HepG2 (cell line): Measurements from ENCODE around the gene ZNF322. TPM values are rescaled to one million over a fixed set of nuclear protein-coding genes. Genes with fewer than 3 reads are reported as not detected.
A peak's percentile ranks its signal among the peaks of the same experiment; 100 is the strongest.

Experiments used
- CHCHD3 ChIP-seq: sonication (generic); formaldehyde crosslinking; IDR thresholded peaks from 2 replicates; pipeline ENCODE4 v1.8.0; 2022; ENCODE audit warnings: mild to moderate bottlenecking, missing genetic modification reagents, moderate library complexity
- MLLT10 ChIP-seq: sonication (generic); formaldehyde crosslinking; IDR thresholded peaks from 2 replicates; pipeline ENCODE4 v1.4.0; 2020; ENCODE audit warnings: missing genetic modification reagents
- NFKBIZ ChIP-seq: IDR thresholded peaks from 2 replicates; pipeline ENCODE4 v1.6.1; 2018; ENCODE audit warnings: missing genetic modification reagents, missing compliant biosample characterization
- NFRKB ChIP-seq: fragments of 450-650 bp; IDR thresholded peaks from 2 replicates; pipeline ENCODE4 v1.6.1; 2017
- TCF7L2 ChIP-seq: IDR thresholded peaks from 2 replicates; pipeline ENCODE4 v1.6.1; 2011; ENCODE audit warnings: mild to moderate bottlenecking, low read depth, low read length, moderate library complexity
- ZNF253 ChIP-seq: sonication (generic); formaldehyde crosslinking; IDR thresholded peaks from 2 replicates; pipeline ENCODE4 v1.8.0; 2022; ENCODE audit warnings: mild to moderate bottlenecking, missing genetic modification reagents, borderline replicate concordance
- ZNF468 ChIP-seq: sonication (generic); formaldehyde crosslinking; IDR thresholded peaks from 2 replicates; pipeline ENCODE4 v1.8.0; 2022; ENCODE audit warnings: mild to moderate bottlenecking, moderate library complexity, missing genetic modification reagents
- polyA plus RNA-seq, 8 experiments: library from polyadenylated mRNA; depleted of rRNA in 3 of 8; stranded (reverse) in 7 of 8; unstranded in 1 of 8; fragments of >200 nt; fragmentation: Illumina TruSeq in 4 of 8; extraction: Trizol in 4 of 8; gene quantifications; 2 replicates each; pipeline versions ENCODE4 v1.2.1 to v1.2.3, GENCODE V29; 2011 to 2016; ENCODE audit warnings: low read depth in 4 of 8, missing spikeins in 1 of 8, mixed read lengths in 1 of 8; ENCODE audit not compliant: insufficient read depth in 1 of 8
- total RNA-seq, 5 experiments: library from RNA; depleted of rRNA; stranded (reverse); fragments of >200 nt; fragmentation: Illumina TruSeq; extraction: Trizol; gene quantifications; 2 replicates each; pipeline ENCODE4 v1.2.3, GENCODE V29; 2016; ENCODE audit warnings: low read depth in 1 of 5
- TF ChIP-seq, protein P1 (sequence below): sonication (generic); formaldehyde crosslinking; IDR thresholded peaks from 2 replicates; pipeline ENCODE4 v1.4.0; 2020; ENCODE audit warnings: mild to moderate bottlenecking, missing genetic modification reagents
- TF ChIP-seq, protein P2 (sequence below): sonication (generic); formaldehyde crosslinking; IDR thresholded peaks from 2 replicates; pipeline ENCODE4 v1.4.0; 2020; ENCODE audit warnings: missing genetic modification reagents, borderline replicate concordance
- TF ChIP-seq, protein P3 (sequence below): sonication (generic); formaldehyde crosslinking; IDR thresholded peaks from 2 replicates; pipeline ENCODE4 v1.4.0; 2020; ENCODE audit warnings: missing genetic modification reagents, borderline replicate concordance
- TF ChIP-seq, protein P4 (sequence below): sonication (generic); formaldehyde crosslinking; IDR thresholded peaks from 2 replicates; pipeline ENCODE4 v1.4.0; 2020; ENCODE audit warnings: mild to moderate bottlenecking, missing genetic modification reagents, borderline replicate concordance

Gene ZNF322
- total and polyA plus RNA-seq, 2 of the 13 experiments (the other 11 are each of a cell fraction or from before 2014, with no cell fraction given) = 8.3 to 22.8 TPM

DNA sequence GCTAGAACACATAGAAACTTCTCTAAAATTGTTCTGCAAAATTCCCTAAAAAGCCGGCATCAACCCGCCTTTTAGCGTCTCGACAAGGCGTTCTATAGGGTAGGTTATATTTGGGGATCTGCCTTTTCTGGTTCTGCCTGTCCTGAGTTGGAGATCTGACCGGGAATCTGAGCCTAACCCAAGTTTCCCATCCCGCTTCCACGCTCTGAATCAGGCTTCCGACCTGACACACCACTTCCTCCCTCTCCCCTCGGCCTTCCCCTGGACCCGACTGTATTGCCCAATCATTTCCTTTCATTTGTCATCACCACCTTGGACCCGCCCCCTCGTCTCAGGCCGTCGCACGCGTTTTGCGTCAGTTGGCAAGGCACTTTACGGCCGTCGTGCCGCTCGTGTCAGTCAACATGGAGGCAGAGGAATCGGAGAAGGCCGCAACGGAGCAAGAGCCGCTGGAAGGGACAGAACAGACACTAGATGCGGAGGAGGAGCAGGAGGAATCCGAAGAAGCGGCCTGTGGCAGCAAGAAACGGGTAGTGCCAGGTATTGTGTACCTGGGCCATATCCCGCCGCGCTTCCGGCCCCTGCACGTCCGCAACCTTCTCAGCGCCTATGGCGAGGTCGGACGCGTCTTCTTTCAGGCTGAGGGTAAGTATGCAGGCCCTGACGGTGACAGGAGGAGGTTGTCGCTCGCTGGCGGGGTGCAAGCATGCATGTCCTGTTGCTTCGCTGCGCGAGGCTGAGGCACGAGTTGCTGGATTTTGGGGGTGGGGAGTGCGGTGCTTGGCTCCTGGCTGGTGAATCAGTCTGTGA lies 62.8 kb downstream of the ZNF322 start, which contains the start of gene ABT1 (continued):
- TF ChIP-seq, protein P1, sequence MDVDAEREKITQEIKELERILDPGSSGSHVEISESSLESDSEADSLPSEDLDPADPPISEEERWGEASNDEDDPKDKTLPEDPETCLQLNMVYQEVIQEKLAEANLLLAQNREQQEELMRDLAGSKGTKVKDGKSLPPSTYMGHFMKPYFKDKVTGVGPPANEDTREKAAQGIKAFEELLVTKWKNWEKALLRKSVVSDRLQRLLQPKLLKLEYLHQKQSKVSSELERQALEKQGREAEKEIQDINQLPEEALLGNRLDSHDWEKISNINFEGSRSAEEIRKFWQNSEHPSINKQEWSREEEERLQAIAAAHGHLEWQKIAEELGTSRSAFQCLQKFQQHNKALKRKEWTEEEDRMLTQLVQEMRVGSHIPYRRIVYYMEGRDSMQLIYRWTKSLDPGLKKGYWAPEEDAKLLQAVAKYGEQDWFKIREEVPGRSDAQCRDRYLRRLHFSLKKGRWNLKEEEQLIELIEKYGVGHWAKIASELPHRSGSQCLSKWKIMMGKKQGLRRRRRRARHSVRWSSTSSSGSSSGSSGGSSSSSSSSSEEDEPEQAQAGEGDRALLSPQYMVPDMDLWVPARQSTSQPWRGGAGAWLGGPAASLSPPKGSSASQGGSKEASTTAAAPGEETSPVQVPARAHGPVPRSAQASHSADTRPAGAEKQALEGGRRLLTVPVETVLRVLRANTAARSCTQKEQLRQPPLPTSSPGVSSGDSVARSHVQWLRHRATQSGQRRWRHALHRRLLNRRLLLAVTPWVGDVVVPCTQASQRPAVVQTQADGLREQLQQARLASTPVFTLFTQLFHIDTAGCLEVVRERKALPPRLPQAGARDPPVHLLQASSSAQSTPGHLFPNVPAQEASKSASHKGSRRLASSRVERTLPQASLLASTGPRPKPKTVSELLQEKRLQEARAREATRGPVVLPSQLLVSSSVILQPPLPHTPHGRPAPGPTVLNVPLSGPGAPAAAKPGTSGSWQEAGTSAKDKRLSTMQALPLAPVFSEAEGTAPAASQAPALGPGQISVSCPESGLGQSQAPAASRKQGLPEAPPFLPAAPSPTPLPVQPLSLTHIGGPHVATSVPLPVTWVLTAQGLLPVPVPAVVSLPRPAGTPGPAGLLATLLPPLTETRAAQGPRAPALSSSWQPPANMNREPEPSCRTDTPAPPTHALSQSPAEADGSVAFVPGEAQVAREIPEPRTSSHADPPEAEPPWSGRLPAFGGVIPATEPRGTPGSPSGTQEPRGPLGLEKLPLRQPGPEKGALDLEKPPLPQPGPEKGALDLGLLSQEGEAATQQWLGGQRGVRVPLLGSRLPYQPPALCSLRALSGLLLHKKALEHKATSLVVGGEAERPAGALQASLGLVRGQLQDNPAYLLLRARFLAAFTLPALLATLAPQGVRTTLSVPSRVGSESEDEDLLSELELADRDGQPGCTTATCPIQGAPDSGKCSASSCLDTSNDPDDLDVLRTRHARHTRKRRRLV = peak; percentile 76; the same call in 1 of the 2 replicates
- TF ChIP-seq, protein P2, sequence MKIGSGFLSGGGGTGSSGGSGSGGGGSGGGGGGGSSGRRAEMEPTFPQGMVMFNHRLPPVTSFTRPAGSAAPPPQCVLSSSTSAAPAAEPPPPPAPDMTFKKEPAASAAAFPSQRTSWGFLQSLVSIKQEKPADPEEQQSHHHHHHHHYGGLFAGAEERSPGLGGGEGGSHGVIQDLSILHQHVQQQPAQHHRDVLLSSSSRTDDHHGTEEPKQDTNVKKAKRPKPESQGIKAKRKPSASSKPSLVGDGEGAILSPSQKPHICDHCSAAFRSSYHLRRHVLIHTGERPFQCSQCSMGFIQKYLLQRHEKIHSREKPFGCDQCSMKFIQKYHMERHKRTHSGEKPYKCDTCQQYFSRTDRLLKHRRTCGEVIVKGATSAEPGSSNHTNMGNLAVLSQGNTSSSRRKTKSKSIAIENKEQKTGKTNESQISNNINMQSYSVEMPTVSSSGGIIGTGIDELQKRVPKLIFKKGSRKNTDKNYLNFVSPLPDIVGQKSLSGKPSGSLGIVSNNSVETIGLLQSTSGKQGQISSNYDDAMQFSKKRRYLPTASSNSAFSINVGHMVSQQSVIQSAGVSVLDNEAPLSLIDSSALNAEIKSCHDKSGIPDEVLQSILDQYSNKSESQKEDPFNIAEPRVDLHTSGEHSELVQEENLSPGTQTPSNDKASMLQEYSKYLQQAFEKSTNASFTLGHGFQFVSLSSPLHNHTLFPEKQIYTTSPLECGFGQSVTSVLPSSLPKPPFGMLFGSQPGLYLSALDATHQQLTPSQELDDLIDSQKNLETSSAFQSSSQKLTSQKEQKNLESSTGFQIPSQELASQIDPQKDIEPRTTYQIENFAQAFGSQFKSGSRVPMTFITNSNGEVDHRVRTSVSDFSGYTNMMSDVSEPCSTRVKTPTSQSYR (CRISPR knock-in tag) = peak; percentile 72; the same call in 1 of the 2 replicates
- TF ChIP-seq, protein P3, sequence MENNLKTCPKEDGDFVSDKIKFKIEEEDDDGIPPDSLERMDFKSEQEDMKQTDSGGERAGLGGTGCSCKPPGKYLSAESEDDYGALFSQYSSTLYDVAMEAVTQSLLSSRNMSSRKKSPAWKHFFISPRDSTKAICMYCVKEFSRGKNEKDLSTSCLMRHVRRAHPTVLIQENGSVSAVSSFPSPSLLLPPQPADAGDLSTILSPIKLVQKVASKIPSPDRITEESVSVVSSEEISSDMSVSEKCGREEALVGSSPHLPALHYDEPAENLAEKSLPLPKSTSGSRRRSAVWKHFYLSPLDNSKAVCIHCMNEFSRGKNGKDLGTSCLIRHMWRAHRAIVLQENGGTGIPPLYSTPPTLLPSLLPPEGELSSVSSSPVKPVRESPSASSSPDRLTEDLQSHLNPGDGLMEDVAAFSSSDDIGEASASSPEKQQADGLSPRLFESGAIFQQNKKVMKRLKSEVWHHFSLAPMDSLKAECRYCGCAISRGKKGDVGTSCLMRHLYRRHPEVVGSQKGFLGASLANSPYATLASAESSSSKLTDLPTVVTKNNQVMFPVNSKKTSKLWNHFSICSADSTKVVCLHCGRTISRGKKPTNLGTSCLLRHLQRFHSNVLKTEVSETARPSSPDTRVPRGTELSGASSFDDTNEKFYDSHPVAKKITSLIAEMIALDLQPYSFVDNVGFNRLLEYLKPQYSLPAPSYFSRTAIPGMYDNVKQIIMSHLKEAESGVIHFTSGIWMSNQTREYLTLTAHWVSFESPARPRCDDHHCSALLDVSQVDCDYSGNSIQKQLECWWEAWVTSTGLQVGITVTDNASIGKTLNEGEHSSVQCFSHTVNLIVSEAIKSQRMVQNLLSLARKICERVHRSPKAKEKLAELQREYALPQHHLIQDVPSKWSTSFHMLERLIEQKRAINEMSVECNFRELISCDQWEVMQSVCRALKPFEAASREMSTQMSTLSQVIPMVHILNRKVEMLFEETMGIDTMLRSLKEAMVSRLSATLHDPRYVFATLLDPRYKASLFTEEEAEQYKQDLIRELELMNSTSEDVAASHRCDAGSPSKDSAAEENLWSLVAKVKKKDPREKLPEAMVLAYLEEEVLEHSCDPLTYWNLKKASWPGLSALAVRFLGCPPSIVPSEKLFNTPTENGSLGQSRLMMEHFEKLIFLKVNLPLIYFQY (CRISPR knock-in tag) = peak; percentile 91
- TF ChIP-seq CHCHD3 (peak; percentile 91; the same call in 1 of the 2 replicates), ZNF253 (CRISPR knock-in tag) (no peak), MLLT10 (CRISPR knock-in tag) (no peak), NFRKB (no peak), ZNF468 (no peak), TCF7L2 (no peak), NFKBIZ (peak; percentile 97)
- TF ChIP-seq, protein P4, sequence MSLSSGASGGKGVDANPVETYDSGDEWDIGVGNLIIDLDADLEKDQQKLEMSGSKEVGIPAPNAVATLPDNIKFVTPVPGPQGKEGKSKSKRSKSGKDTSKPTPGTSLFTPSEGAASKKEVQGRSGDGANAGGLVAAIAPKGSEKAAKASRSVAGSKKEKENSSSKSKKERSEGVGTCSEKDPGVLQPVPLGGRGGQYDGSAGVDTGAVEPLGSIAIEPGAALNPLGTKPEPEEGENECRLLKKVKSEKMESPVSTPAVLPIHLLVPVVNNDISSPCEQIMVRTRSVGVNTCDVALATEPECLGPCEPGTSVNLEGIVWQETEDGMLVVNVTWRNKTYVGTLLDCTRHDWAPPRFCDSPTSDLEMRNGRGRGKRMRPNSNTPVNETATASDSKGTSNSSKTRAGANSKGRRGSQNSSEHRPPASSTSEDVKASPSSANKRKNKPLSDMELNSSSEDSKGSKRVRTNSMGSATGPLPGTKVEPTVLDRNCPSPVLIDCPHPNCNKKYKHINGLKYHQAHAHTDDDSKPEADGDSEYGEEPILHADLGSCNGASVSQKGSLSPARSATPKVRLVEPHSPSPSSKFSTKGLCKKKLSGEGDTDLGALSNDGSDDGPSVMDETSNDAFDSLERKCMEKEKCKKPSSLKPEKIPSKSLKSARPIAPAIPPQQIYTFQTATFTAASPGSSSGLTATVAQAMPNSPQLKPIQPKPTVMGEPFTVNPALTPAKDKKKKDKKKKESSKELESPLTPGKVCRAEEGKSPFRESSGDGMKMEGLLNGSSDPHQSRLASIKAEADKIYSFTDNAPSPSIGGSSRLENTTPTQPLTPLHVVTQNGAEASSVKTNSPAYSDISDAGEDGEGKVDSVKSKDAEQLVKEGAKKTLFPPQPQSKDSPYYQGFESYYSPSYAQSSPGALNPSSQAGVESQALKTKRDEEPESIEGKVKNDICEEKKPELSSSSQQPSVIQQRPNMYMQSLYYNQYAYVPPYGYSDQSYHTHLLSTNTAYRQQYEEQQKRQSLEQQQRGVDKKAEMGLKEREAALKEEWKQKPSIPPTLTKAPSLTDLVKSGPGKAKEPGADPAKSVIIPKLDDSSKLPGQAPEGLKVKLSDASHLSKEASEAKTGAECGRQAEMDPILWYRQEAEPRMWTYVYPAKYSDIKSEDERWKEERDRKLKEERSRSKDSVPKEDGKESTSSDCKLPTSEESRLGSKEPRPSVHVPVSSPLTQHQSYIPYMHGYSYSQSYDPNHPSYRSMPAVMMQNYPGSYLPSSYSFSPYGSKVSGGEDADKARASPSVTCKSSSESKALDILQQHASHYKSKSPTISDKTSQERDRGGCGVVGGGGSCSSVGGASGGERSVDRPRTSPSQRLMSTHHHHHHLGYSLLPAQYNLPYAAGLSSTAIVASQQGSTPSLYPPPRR (CRISPR knock-in tag) = peak; percentile 71
